ENCODE results near the gene ZDHHC6. TPM values are rescaled to one million over a fixed set of nuclear protein-coding genes. Genes with fewer than 3 reads are reported as not detected.
"Not testable (repeated sequence)": the region's sequence is repeated elsewhere in the genome, so short reads cannot be mapped to it uniquely, and the experiment has no call there.

Gene ZDHHC6
- total RNA-seq, 1 donor: 31.5 TPM

- no peak overlapping the region for H3K4me3 ChIP-seq (ENCODE audit: low read depth, low read length)
- no peak for DNase-seq (ENCODE audit: low read depth)
- TF ChIP-seq CTCF (IDR thresholded peaks at IDR 0.05; ENCODE audit: insufficient read depth, low read depth, low read length): no peak
Measured at GRCh38 chr10:112409299-112409698, 37.4 kb downstream of the ZDHHC6 start.

DNA sequence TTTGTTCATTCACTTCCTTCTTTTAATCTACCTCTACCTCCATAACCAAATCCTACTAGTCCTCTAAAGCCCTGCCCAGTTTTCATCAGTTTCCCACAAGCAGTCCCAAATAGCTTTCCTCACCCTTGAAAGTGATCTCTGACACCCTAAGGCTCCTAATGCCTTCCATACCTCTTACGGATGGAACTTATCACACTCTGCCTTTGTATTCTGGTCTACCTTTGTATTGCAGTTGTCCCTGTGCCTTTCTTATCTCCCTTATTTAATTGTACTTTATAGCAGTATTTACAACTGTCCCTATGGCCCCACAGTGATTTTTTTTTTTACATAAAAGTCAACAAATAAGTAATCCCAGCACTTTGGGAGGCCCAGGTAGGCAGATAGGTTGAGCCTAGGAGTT lies 39.0 kb downstream of the ZDHHC6 start:
- no peak for DNase-seq (ENCODE audit: low read depth)
- no peak for TF ChIP-seq CTCF (IDR thresholded peaks at IDR 0.05; ENCODE audit: insufficient read depth, low read depth, low read length)
- H3K4me3 ChIP-seq (ENCODE audit: low read depth, low read length): no peak overlapping the region

- not testable (repeated sequence) for DNase-seq (ENCODE audit: low read depth)
Measured at GRCh38 chr10:112406806-112407205, 39.9 kb downstream of the ZDHHC6 start.

GRCh38 chr10:112404617-112405016 lies 42.1 kb downstream of the ZDHHC6 start:
- DNase-seq (ENCODE audit: low read depth): no peak
- no peak for TF ChIP-seq CTCF (IDR thresholded peaks at IDR 0.05; ENCODE audit: insufficient read depth, low read depth, low read length)
- no peak overlapping the region for H3K4me3 ChIP-seq (ENCODE audit: low read depth, low read length)

More at GRCh38 chr10:112406806-112407205, 39.9 kb downstream of the ZDHHC6 start:
- H3K4me3 ChIP-seq (ENCODE audit: low read depth, low read length): not testable (repeated sequence)

DNA sequence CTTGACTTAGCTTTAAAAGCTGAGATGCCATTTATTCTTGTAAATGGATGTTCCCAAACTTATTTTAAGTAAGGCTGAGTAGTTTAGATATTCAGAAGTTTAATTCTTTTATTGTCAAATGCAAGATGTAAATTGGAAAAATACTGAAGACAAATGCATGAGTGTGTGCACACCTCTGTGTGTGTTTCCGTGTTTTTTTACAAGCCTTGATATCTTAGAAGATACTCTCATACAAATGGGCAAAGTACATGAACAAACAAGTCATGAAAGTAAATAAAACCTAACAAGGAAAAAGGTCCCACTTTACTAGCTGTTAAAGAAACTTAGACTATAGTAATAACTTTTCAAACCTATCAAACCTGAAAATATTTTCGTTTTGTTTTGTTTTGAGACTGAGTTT lies 43.8 kb downstream of the ZDHHC6 start:
- no peak for DNase-seq (ENCODE audit: low read depth)

DNA sequence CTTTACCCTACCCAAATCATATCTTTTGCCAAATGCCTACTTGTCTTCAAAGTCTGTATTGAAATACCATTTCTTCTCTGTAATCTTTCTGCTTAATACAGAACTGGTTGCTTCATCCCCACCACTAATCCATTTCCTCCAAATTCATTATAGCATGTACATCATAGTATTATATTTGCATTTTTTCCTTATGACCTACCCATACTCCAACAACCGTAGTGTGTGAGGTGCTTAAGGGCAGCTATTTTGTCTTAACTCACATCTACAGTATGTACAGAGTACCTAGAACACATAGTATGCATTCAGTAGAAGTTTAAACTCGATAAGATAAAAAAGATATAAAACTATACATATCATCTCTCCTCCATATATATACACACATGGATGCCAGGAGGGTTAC lies 49.1 kb downstream of the ZDHHC6 start:
- no peak for DNase-seq (ENCODE audit: low read depth)
- H3K4me3 ChIP-seq (ENCODE audit: low read depth, low read length): no peak overlapping the region
- no peak for TF ChIP-seq CTCF (IDR thresholded peaks at IDR 0.05; ENCODE audit: insufficient read depth, low read depth, low read length)

More for the DNA sequence above, 43.8 kb downstream of the ZDHHC6 start:
- no peak overlapping the region for H3K4me3 ChIP-seq (ENCODE audit: low read depth, low read length)
- TF ChIP-seq CTCF (IDR thresholded peaks at IDR 0.05; ENCODE audit: insufficient read depth, low read depth, low read length): no peak

DNA sequence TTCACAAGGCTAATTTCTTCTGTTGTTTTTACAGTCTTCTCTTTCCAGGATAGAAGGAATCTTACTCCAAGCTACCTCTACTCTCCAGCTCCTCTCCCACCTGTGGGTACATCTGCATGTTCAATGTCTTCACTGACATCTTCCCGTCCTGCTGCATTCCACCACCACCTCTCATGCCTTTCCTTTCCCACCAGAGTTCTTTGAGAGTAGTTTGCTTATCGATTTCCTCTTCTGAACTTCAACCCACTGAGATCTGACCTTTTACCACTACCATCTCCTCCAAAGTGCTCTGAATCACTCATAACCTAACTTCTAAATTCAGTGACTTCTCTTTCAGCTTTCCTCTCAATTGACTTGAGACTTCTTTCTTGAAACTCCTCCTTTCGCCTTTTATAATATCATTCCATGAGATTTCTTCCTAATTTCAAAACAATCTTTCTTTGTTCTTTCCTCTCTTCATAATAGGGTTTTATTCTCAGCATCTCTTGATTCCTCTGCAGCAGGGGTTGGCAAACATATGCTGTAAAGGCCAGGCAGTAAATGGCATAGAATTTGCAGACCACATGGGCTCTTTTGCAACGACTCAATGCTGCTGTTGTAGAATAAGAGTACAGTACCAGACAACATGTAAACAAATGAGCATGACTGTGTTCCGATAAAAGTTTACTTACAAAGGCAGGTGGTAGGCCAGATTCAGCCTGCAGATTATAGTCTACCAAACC lies 50.7 kb downstream of the ZDHHC6 start:
- no peak for TF ChIP-seq CTCF (IDR thresholded peaks at IDR 0.05; ENCODE audit: insufficient read depth, low read depth, low read length)
- H3K4me3 ChIP-seq (ENCODE audit: low read depth, low read length): no peak overlapping the region
- no peak for DNase-seq (ENCODE audit: low read depth)
